Measurements from ENCODE around the gene SFXN2. TPM values are rescaled to one million over a fixed set of nuclear protein-coding genes. Genes with fewer than 3 reads are reported as not detected.

Gene SFXN2
- polyA plus RNA-seq, 1 of the 3 experiments (the other 2 are of a cell fraction), result 10.2 TPM

DNA sequence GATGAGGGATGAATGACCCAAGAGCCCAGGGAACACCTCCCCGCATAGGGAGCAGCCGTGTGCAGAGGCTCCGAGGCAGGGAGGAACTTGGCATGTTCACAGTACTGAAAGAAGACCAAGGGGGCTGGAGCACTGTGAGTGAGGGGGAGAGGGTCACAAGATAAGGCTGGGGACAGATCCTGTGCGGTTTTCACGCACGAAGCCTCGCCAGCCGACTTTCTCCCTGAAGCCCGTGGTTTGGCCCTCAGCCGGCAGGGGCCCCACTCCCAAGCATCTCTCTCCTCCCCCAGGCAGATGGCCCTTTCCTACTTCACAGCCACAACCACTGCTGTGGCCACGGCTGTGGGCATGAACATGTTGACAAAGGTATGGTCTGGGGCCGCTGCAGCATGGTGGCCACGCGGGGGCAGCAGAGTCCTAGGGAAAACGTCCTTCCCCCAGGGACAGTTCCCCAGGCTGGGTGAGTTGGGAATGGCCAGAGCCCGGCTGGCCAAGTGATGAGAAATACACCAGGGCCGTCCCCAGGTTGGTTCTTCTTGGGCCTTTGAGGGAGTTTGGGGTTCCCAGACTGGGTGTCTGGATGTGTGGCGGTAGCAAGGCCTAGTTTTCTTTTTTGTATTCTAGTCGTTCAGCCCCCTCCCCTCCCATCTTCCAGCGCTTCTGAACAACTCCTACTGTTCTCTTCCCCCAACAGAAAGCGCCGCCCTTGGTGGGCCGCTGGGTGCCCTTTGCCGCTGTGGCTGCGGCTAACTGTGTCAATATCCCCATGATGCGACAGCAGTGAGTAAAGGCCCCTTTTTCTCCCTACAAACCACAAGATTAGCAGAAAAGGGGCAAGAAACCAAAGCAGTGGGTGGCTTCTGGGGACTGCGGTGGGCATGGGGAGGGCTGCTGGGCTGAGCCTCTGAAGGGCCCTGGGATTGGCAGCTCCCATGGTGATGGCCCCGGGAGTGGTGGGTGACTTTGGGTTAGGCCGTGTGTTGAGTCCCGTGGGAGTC is 14.9 kb downstream of the SFXN2 start (continued):
- TF ChIP-seq REST (IDR thresholded peaks at IDR 0.05; ENCODE audit: low read depth, low read length), result peak; percentile 19; the same call in 1 of the 2 replicates
- no peak for TF ChIP-seq YY1 (IDR thresholded peaks at IDR 0.05; ENCODE audit: low read depth)
- TF ChIP-seq, protein P1, sequence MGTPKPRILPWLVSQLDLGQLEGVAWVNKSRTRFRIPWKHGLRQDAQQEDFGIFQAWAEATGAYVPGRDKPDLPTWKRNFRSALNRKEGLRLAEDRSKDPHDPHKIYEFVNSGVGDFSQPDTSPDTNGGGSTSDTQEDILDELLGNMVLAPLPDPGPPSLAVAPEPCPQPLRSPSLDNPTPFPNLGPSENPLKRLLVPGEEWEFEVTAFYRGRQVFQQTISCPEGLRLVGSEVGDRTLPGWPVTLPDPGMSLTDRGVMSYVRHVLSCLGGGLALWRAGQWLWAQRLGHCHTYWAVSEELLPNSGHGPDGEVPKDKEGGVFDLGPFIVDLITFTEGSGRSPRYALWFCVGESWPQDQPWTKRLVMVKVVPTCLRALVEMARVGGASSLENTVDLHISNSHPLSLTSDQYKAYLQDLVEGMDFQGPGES (IDR thresholded peaks at IDR 0.05; ENCODE audit: low read depth, low read length), result no peak
- TF ChIP-seq EZH2phosphoT487 (IDR thresholded peaks at IDR 0.05; ENCODE audit: borderline replicate concordance, low read depth), result no peak
- peak; percentile 90 for TF ChIP-seq SMC3 (IDR thresholded peaks at IDR 0.05; ENCODE audit: low read depth, low read length)
- no peak for TF ChIP-seq TAF1 (IDR thresholded peaks at IDR 0.05; ENCODE audit: borderline replicate concordance, low read depth, low read length)
- no peak for TF ChIP-seq FOSL2 (IDR thresholded peaks at IDR 0.05; ENCODE audit: borderline replicate concordance, low read depth)
- no peak for TF ChIP-seq POLR2AphosphoS5 (IDR thresholded peaks at IDR 0.05; ENCODE audit: low read depth, low read length)
- no peak for TF ChIP-seq NRF1 (IDR thresholded peaks at IDR 0.05; ENCODE audit: low read depth, low read length)

GRCh38 chr10:102731222-102731800 is 16.9 kb downstream of the SFXN2 start:
- WGBS (ENCODE audit: low lambda C conversion rate), result 78% methylated on average over 5 of the region's 5 CpGs
- Histone ChIP-seq H3K27me3 (ENCODE audit: insufficient read depth) (no peaks in the 10 kb centered on the region), H3K4me1 (ENCODE audit: control insufficient read depth in 1 of 2, insufficient read depth in 2 of 2, low read depth in 1 of 2, low read length in 1 of 2) (peaks cover 0 to 3% of the 10 kb centered on the region in 2 experiments; a peak in 1 of 4 replicates), H3K36me3 (replicated peaks in 1 of 2; ENCODE audit: control insufficient read depth in 1 of 2, insufficient read depth in 2 of 2, low read length in 1 of 2) (peaks cover 5 to 6% of the 10 kb centered on the region in 2 experiments), H3K79me2 (ENCODE audit: insufficient read depth) (no peaks in the 10 kb centered on the region), H3F3A (replicated peaks; ENCODE audit: insufficient read depth) (peaks cover 3% of the 10 kb centered on the region), H3K4me2 (no peak overlapping the region), H3K9me3 (no peaks in the 10 kb centered on the region), H3K27ac (ENCODE audit: low read depth in 2 of 2, low read length in 1 of 2) (peak overlapping the region in 1 of 2 experiments; percentile 35; a peak in 1 of 4 replicates), H3K9ac (no peak overlapping the region), H2AFZ (ENCODE audit: low read depth) (no peak overlapping the region), H4K20me1 (ENCODE audit: insufficient read depth) (no peaks in the 10 kb centered on the region), H3K9me2 (no peaks in the 10 kb centered on the region), H3K4me3 (ENCODE audit: low read depth in 2 of 2, low read length in 1 of 2) (no peak overlapping the region)
- TF ChIP-seq REST (IDR thresholded peaks at IDR 0.05; ENCODE audit: low read depth, low read length), result no peak
- no peak for TF ChIP-seq MEF2A (IDR thresholded peaks at IDR 0.05; ENCODE audit: borderline replicate concordance, low read depth)
- TF ChIP-seq EP300 (IDR thresholded peaks at IDR 0.05; ENCODE audit: borderline replicate concordance in 1 of 2, low read depth in 1 of 2, low read length in 1 of 2), result no peak
- TF ChIP-seq MAX (IDR thresholded peaks at IDR 0.05; ENCODE audit: low read depth), result no peak
- no peak for TF ChIP-seq NRF1 (IDR thresholded peaks at IDR 0.05; ENCODE audit: low read depth, low read length)
- no peak for TF ChIP-seq TEAD4 (IDR thresholded peaks at IDR 0.05; ENCODE audit: borderline replicate concordance, insufficient read depth)
- TF ChIP-seq, protein P2, sequence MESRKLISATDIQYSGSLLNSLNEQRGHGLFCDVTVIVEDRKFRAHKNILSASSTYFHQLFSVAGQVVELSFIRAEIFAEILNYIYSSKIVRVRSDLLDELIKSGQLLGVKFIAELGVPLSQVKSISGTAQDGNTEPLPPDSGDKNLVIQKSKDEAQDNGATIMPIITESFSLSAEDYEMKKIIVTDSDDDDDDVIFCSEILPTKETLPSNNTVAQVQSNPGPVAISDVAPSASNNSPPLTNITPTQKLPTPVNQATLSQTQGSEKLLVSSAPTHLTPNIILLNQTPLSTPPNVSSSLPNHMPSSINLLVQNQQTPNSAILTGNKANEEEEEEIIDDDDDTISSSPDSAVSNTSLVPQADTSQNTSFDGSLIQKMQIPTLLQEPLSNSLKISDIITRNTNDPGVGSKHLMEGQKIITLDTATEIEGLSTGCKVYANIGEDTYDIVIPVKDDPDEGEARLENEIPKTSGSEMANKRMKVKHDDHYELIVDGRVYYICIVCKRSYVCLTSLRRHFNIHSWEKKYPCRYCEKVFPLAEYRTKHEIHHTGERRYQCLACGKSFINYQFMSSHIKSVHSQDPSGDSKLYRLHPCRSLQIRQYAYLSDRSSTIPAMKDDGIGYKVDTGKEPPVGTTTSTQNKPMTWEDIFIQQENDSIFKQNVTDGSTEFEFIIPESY (IDR thresholded peaks at IDR 0.05; ENCODE audit: borderline replicate concordance, low read depth), result no peak
- TF ChIP-seq RFX5 (IDR thresholded peaks at IDR 0.05; ENCODE audit: low read length), result no peak
- ChIA-PET POLR2A (interaction anchor here (1.0 kb wide), 1 partner anchor 56 kb away, joined by 3 read pairs; no protein-coding TSS in a partner anchor), CTCF (interaction anchor here (1.2 to 1.5 kb wide), 2 partner anchors 148 to 169 kb away, joined by 3 read pairs; no protein-coding TSS in a partner anchor)
- peak; percentile 33 for DNase-seq
